ENCODE data around the gene NDUFB3. TPM values are rescaled to one million over a fixed set of nuclear protein-coding genes. Genes with fewer than 3 reads are reported as not detected.
A peak's percentile ranks its signal among the peaks of the same experiment; 100 is the strongest.
"Not testable (repeated sequence)": the region's sequence is repeated elsewhere in the genome, so short reads cannot be mapped to it uniquely, and the experiment has no call there.

The NDUFB3 gene
- 50.7 to 55.4 TPM (median 53.3 TPM) in 3 replicates for total RNA-seq

DNA sequence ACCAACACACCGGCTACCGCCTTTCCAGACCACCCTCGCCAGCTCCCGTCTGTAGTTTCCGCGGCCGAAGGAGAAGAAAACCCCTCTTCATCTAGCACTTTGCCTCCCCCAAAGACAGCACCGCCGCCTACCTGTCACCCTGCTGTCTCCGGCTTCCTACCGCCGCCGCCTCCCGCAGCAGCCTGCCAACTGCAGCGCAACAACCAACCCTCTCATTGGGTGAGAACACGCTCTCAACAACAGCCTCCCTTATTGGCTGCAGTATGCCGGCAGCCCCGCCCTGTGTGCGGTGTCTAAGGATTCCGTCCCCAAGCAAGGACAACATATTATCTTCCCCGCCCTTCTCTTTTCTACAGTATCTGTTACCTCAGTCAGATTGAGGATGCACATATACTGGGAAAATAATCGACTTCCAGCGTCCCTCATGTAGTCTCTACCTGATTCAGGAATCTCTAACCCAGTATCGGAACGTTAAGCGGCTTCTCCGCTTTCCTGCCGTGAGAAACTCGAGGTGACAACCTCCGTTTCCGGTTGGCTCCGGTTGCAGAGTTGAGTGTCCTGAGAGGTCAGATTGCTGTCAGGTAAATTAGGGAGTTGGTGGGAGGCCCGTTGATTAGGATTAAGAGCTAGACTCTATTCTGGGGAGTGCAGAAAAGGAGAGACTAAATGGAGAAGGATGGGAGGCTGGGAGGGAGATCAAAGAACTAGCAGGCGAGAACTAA, at the start of gene NDUFB3, which contains the start of gene HYCC2:
Gene NDUFB3 (plus strand): TSS at position 523 of the 722 bp plus-strand sequence. CDS start 6,882 bp downstream, outside the sequence.
Gene HYCC2 (minus strand): TSS at position 193 of the 722 bp plus-strand sequence. CDS start 47,662 bp downstream, outside the sequence.
- TF ChIP-seq, protein P1, sequence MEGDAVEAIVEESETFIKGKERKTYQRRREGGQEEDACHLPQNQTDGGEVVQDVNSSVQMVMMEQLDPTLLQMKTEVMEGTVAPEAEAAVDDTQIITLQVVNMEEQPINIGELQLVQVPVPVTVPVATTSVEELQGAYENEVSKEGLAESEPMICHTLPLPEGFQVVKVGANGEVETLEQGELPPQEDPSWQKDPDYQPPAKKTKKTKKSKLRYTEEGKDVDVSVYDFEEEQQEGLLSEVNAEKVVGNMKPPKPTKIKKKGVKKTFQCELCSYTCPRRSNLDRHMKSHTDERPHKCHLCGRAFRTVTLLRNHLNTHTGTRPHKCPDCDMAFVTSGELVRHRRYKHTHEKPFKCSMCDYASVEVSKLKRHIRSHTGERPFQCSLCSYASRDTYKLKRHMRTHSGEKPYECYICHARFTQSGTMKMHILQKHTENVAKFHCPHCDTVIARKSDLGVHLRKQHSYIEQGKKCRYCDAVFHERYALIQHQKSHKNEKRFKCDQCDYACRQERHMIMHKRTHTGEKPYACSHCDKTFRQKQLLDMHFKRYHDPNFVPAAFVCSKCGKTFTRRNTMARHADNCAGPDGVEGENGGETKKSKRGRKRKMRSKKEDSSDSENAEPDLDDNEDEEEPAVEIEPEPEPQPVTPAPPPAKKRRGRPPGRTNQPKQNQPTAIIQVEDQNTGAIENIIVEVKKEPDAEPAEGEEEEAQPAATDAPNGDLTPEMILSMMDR (IDR thresholded peaks at IDR 0.05; ENCODE audit: unreplicated experiment) = no peak
- Mint-ChIP-seq H3K9me3 (no peaks in the 10 kb centered on the region), H3K4me3 (peak within 1 kb of the TSS; percentile 90), H3K36me3 (no peaks in the 10 kb centered on the region), H3K4me1 (peaks cover 31% of the 10 kb centered on the region), H3K27ac (peak within 1 kb of the TSS; percentile 95), H3K27me3 (ENCODE audit: low read depth) (no peaks in the 10 kb centered on the region)
- peak; percentile 79 to 93 for DNase-seq (ENCODE audit: low spot score in 2 of 2, unreplicated experiment in 2 of 2)

DNA sequence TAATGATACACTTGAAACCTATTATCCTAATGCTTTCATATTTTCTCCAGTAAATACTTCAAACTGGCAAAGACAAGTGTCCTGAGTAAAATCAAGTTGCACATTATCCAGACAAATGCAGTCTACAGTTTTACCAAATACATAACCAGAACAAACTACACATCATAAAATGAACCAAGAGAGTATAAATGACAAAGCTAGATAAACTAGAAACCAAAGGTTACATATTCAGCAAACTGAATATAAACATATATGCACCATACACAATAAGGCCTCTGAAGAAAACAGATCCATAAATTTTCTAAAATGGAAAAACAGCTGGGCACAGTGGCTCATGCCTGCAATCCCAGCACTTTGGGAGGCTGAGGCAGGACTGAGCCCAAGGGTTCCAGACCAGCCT, 47.3 kb upstream of the NDUFB3 start:
- TF ChIP-seq, protein P1 (IDR thresholded peaks at IDR 0.05; ENCODE audit: unreplicated experiment) = no peak
- peaks cover 28% of the 10 kb centered on the region for H3K36me3 Mint-ChIP-seq

DNA sequence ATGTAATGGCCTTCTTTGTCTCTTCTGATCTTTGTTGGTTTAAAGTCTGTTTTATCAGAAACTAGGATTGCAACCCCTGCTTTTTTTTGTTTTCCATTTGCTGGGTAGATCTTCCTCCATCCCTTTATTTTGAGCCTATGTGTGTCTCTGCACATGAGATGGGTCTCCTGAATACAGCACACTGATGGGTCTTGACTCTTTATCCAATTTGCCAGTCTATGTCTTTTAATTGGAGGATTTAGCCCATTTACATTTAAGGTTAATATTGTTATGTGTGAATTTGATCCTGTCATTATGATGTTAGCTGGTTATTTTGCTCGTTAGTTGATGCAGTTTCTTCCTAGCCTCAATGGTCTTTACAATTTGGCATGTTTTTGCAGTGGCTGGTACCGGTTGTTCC, 37.4 kb upstream of the NDUFB3 start:
- Mint-ChIP-seq H3K36me3 (peaks cover 36% of the 10 kb centered on the region), H3K9me3 (peaks cover 11% of the 10 kb centered on the region)
- H3K4me3 Mint-ChIP-seq; DNase-seq (ENCODE audit: low spot score in 2 of 2, unreplicated experiment in 2 of 2); H3K27ac Mint-ChIP-seq; H3K4me1 Mint-ChIP-seq; H3K27me3 Mint-ChIP-seq (ENCODE audit: low read depth): not testable (repeated sequence)

More for the DNA sequence above, 47.3 kb upstream of the NDUFB3 start:
- no peak overlapping the region for H3K4me3 Mint-ChIP-seq
- DNase-seq (ENCODE audit: low spot score in 2 of 2, unreplicated experiment in 2 of 2) = no peak
- no peak overlapping the region for H3K27ac Mint-ChIP-seq
- H3K27me3 Mint-ChIP-seq (ENCODE audit: low read depth) = no peaks in the 10 kb centered on the region
- no peaks in the 10 kb centered on the region for H3K4me1 Mint-ChIP-seq
- H3K9me3 Mint-ChIP-seq = peaks cover 32% of the 10 kb centered on the region

GRCh38 chr2:201038361-201038760, 33.4 kb upstream of the NDUFB3 start:
- peaks cover 41% of the 10 kb centered on the region for H3K36me3 Mint-ChIP-seq
- peaks cover 11% of the 10 kb centered on the region for H3K9me3 Mint-ChIP-seq
- not testable (repeated sequence) for H3K4me1 Mint-ChIP-seq; H3K27me3 Mint-ChIP-seq (ENCODE audit: low read depth); H3K4me3 Mint-ChIP-seq; DNase-seq (ENCODE audit: low spot score in 2 of 2, unreplicated experiment in 2 of 2); H3K27ac Mint-ChIP-seq

DNA sequence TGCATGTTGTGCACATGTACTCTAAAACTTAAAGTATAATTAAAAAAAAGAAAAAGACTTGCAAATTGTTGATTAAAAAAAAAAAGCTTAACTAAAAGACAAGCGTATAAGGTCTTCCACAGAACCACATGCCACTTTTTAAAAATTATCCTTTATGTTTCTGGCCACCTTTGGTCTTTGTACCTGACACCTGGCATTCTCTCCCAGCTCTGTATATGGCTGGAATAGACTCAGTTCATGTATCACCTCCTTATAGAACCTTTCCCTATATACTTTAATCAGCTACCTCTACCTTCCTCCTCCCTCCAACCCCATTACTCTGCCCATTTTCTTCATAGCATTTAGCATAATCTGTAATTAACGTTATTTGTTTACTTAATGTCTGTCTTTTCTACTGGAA, 32.9 kb upstream of the NDUFB3 start:
- no peaks in the 10 kb centered on the region for H3K4me1 Mint-ChIP-seq
- H3K27ac Mint-ChIP-seq = no peak overlapping the region
- DNase-seq (ENCODE audit: low spot score in 2 of 2, unreplicated experiment in 2 of 2) = no peak
- TF ChIP-seq, protein P1 (IDR thresholded peaks at IDR 0.05; ENCODE audit: unreplicated experiment) = no peak
- H3K27me3 Mint-ChIP-seq (ENCODE audit: low read depth) = no peaks in the 10 kb centered on the region
- peaks cover 41% of the 10 kb centered on the region for H3K36me3 Mint-ChIP-seq
- H3K9me3 Mint-ChIP-seq = peaks cover 11% of the 10 kb centered on the region
- no peak overlapping the region for H3K4me3 Mint-ChIP-seq

GRCh38 chr2:201040867-201041628, 30.8 kb upstream of the NDUFB3 start:
- H3K27me3 Mint-ChIP-seq (ENCODE audit: low read depth) = no peaks in the 10 kb centered on the region
- no peak for DNase-seq (ENCODE audit: low spot score in 2 of 2, unreplicated experiment in 2 of 2)
- H3K36me3 Mint-ChIP-seq = peaks cover 30% of the 10 kb centered on the region
- peaks cover 4% of the 10 kb centered on the region for H3K9me3 Mint-ChIP-seq
- H3K4me3 Mint-ChIP-seq = no peak overlapping the region
- TF ChIP-seq, protein P1 (IDR thresholded peaks at IDR 0.05; ENCODE audit: unreplicated experiment) = no peak
- no peaks in the 10 kb centered on the region for H3K4me1 Mint-ChIP-seq
- H3K27ac Mint-ChIP-seq = no peak overlapping the region

- DNase-seq (ENCODE audit: low spot score in 2 of 2, unreplicated experiment in 2 of 2); H3K4me1 Mint-ChIP-seq; H3K9me3 Mint-ChIP-seq; H3K27me3 Mint-ChIP-seq (ENCODE audit: low read depth); H3K4me3 Mint-ChIP-seq; H3K27ac Mint-ChIP-seq: not testable (repeated sequence)
- H3K36me3 Mint-ChIP-seq = peaks cover 28% of the 10 kb centered on the region
These were observed 29.4 kb upstream of the NDUFB3 start for GRCh38 chr2:201042451-201042850.

GRCh38 chr2:201043050-201043449, 28.8 kb upstream of the NDUFB3 start:
- DNase-seq (ENCODE audit: low spot score in 2 of 2, unreplicated experiment in 2 of 2); H3K4me1 Mint-ChIP-seq; H3K27me3 Mint-ChIP-seq (ENCODE audit: low read depth); H3K27ac Mint-ChIP-seq; H3K4me3 Mint-ChIP-seq: not testable (repeated sequence)
- Mint-ChIP-seq H3K9me3 (peaks cover 15% of the 10 kb centered on the region), H3K36me3 (peaks cover 29% of the 10 kb centered on the region)

All from mesothelial cell of epicardium (in vitro differentiated cells).